AG09319 (cell line): ENCODE measurements around the gene SMARCA4.

Experiments
- DNase-seq: peaks from one replicate; pipeline ENCODE4 v3.0.0-alpha.2; 2010; ENCODE audit warnings: low read depth; ENCODE audit errors: extremely low read depth
- TF ChIP-seq, protein P1 (sequence below): IDR thresholded peaks from 2 replicates; pipeline ENCODE4 v1.5.1; 2011; ENCODE audit warnings: low read depth, mild to moderate bottlenecking, inconsistent platforms, low read length, moderate library complexity

SMARCA4 gene

DNA sequence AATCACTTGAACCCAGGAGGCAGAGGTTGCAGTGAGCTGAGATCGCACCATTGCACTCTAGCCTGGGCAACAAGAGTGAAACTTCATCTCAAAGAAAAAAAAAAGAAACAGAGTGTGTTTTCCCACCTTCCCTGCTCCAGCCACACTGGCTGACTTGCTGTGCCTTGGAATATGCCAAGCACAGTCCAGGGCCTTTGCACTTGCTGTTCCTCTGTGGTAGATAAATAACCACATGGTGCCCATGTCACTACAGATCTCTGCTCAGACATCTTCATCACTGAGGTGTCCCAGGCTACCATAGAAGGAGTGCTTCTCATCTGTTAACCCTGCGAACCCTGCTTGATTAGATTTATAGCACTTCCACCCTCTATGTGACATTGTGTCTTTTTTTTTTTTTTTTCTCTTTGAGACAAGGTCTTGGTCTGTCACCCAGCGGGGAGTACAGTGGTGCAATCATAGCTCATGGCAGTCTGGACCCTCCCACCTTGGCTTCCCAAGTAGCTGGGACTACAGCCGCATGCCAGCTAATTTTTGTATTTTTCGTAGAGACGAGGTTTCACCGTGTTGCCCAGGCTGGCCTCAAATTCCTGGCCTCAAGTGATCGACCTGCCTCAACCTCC is 10.4 kb downstream of the SMARCA4 start:
- no peak for DNase-seq
- TF ChIP-seq, protein P1, sequence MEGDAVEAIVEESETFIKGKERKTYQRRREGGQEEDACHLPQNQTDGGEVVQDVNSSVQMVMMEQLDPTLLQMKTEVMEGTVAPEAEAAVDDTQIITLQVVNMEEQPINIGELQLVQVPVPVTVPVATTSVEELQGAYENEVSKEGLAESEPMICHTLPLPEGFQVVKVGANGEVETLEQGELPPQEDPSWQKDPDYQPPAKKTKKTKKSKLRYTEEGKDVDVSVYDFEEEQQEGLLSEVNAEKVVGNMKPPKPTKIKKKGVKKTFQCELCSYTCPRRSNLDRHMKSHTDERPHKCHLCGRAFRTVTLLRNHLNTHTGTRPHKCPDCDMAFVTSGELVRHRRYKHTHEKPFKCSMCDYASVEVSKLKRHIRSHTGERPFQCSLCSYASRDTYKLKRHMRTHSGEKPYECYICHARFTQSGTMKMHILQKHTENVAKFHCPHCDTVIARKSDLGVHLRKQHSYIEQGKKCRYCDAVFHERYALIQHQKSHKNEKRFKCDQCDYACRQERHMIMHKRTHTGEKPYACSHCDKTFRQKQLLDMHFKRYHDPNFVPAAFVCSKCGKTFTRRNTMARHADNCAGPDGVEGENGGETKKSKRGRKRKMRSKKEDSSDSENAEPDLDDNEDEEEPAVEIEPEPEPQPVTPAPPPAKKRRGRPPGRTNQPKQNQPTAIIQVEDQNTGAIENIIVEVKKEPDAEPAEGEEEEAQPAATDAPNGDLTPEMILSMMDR = no peak

DNA sequence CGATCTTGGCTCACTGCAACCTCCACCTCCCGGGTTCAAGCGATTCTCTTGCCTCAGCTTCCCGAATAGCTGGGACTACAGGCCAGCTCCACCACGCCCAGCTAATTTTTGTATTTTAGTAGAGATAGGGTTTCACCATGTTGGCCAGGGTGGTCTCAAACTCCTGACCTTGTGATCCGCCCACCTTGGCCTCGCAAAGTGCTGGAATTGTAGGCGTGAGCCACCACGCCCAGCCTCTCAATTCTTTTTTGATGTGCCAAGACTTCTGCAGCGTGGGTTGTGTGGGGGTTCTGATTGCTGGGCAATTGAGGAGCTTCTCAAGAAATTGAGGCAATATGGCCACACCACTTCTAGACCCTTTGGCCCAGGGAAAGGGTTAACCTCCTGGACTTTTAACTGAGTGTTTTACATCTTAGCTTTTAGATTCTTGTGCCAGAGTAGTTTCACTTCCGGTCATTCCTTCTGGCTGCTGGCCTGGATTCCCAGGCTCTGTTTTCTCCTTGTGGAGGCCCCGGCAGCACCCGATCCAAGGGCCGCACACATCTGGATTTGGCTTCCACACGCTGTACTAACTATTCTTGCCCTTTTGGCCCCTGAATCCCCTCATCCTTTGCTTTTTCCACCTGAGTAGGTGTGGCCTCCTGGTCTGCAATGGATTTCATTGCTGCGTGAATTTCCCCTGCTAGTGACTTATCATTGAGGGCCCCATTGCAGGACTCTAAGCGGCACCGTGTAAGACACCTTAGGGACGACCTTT is 14.7 kb downstream of the SMARCA4 start:
- TF ChIP-seq, protein P1 = no peak
- peak; percentile 22 for DNase-seq

DNA sequence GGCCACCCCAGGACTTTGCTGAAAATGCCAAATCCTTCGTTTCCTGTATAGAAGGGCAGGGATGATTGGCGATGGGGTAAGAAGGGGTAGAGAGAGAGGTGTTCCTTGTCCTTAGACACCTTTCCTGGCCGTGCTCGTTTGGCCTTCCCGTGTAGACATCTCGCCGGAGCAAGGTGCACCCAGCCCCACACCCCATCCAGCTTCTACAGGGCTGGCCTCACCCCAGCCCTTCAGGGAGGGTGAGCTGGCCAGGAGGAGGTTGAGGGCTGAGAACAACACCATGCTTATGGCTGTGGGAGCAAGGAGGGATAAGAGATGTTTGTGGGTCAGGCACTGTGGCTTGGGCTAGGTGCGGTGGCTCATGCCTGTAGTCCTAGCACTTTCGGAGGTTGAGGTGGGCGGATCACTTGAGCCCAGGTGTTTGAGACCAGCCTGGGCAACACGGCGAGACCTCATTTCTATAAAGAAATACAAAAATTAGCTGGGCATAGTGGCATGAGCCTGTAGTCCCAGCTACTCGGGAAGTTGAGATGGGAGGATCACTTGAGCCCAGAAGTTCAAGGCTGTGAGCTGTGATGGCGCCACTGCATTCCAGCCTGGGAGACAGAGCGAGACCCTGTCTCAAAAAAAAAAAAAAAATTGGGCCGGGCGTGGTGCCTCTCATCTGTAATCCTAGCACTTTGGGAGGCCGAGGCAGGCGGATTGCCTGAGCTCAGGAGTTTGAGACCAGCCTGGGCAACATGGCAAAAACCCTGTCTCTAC is 15.5 kb downstream of the SMARCA4 start:
- TF ChIP-seq, protein P1 = no peak
- no peak for DNase-seq

DNA sequence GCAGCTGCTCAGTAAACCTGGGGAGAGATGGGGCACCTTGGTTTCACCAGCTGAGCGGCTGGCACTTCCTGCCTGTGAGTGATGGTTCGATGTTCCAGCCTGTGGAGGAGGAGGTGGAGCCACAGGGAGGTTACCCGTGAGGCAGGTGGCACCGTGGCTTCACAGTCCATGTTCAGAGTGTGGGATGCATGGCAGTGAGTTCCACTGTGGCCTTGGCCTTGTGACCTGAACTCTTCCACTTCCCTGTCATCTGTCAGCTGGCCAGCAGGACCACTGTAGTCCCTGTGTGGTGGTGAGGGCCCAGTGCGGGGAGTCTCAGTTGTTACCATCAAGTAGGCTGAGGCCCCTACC is 16.9 kb downstream of the SMARCA4 start:
- TF ChIP-seq, protein P1 = no peak
- DNase-seq = no peak

DNA sequence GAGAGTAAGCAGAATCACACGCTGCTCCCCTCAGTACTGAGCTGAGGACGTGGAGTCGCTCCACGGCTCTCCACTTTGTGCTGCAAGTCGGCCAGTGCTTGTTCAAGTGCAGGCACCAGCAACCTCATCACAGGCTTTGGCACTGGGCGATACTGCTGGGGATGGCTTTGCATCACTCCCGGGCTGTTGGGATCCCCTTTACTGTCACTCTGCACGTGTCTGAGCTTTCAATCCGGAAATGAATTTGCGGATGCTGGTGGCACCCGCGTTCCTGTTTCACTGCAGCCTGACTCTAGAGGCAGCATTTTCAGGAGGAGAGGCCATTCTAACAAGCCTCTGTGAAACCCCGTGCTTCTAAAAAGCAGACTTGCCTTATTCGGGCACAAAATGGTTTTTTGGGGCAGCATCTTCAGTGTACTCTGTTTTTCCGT is 19.1 kb downstream of the SMARCA4 start:
- no peak for DNase-seq
- TF ChIP-seq, protein P1 = no peak

DNA sequence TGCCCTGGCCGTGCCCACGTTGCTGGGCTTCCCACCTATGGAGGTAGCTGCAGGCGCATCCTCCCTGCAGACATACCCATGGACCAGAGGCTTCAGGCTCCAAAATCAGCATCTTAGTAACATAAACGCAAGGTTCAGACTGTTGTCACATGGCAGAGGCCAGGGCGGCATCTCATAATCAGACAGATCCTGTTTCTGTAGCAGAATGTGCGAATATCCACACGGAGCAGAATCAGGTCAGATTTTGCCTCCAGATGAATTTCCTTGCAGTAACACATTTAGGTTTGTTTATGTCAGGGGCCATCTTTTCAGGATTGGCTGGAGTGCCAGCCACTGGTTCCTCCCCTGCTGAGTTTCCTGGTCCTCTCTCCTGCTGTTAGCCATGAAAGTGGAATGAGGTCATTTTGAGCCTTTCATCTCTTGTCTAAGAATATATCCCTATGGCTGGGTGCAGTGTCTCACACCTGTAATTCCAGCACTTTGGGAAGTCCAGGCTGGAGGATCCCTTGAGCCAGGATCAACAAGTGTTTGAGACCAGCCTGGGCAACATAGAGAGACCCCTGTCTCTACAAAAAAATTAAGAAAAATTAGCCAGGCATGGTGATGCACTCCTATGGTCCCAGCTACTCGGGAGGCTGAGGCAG is 20.5 kb downstream of the SMARCA4 start:
- no peak for DNase-seq
- TF ChIP-seq, protein P1 = no peak
